ENCODE results near the gene RBKS. TPM values are rescaled to one million over a fixed set of nuclear protein-coding genes. Genes with fewer than 3 reads are reported as not detected.

The RBKS gene
- polyA plus RNA-seq, 1 of the 3 experiments (the other 2 are of a cell fraction), result 7.4 TPM

DNA sequence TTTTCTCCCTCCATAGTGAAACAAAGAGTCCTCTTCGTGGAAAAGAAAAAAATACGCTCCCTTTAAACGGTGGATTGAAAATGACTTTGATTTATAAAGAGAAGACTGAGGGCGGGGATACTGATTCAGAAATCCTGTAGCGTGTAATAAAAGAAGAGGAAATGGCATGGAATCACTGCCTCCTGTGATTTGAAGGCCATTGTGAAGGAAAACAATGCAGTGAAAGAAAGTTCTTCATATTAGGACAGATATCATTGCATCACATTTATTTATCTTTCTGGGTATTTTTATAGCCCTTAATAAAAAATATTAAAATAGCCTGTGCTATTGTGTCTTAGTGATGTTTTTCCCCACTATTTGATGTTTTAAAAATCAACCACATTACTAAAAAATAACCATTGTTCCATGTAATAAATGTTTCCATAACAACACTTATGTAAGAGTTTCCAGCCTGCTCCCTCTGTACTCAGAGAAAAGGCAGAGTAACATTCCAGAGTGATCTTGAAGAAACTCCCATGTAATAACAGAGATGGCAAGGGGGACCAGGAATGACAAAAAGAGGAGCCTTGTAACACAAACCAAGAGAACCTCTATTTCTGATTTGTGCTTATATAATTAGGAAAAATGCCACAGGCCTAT, 110.7 kb downstream of the RBKS start:
- peak overlapping the region in 1 of 2 experiments; percentile 30; a peak in 1 of 4 replicates for H3K27ac ChIP-seq (ENCODE audit: low read depth in 2 of 2, low read length in 1 of 2)
- POLR2A ChIA-PET, result no interaction called here
- peaks cover 0 to 3% of the 10 kb centered on the region in 2 experiments; a peak in 1 of 4 replicates for H3K4me1 ChIP-seq (ENCODE audit: control insufficient read depth in 1 of 2, insufficient read depth in 2 of 2, low read depth in 1 of 2, low read length in 1 of 2)

More for the DNA sequence above, 110.7 kb downstream of the RBKS start:
- CTCF ChIA-PET, result interaction anchor here (0.7 to 2.4 kb wide), 2 partner anchors 76 to 617 kb away, joined by 3 to 9 read pairs; no protein-coding TSS in a partner anchor
- H3K9me2 ChIP-seq, result no peaks in the 10 kb centered on the region
- no peak overlapping the region for H2AFZ ChIP-seq (ENCODE audit: low read depth)
- peaks cover 37 to 38% of the 10 kb centered on the region in 2 experiments for H3K36me3 ChIP-seq (replicated peaks in 1 of 2; ENCODE audit: control insufficient read depth in 1 of 2, insufficient read depth in 2 of 2, low read length in 1 of 2)
- H3K79me2 ChIP-seq (ENCODE audit: insufficient read depth), result peaks cover 77% of the 10 kb centered on the region
- no peak overlapping the region for H3K9ac ChIP-seq
- no peaks in the 10 kb centered on the region for H3K27me3 ChIP-seq (ENCODE audit: insufficient read depth)
- no peak for DNase-seq
- no peak overlapping the region for H3K4me3 ChIP-seq (ENCODE audit: low read depth in 2 of 2, low read length in 1 of 2)
- H4K20me1 ChIP-seq (ENCODE audit: insufficient read depth), result no peaks in the 10 kb centered on the region
- no peaks in the 10 kb centered on the region for H3K9me3 ChIP-seq
- H3F3A ChIP-seq (replicated peaks; ENCODE audit: insufficient read depth), result no peaks in the 10 kb centered on the region
- 92% methylated on average over 5 of the region's 5 CpGs for WGBS (ENCODE audit: low lambda C conversion rate)
- TF ChIP-seq, protein P1, sequence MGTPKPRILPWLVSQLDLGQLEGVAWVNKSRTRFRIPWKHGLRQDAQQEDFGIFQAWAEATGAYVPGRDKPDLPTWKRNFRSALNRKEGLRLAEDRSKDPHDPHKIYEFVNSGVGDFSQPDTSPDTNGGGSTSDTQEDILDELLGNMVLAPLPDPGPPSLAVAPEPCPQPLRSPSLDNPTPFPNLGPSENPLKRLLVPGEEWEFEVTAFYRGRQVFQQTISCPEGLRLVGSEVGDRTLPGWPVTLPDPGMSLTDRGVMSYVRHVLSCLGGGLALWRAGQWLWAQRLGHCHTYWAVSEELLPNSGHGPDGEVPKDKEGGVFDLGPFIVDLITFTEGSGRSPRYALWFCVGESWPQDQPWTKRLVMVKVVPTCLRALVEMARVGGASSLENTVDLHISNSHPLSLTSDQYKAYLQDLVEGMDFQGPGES (IDR thresholded peaks at IDR 0.05; ENCODE audit: low read depth, low read length), result no peak
- no peak for TF ChIP-seq FOSL2 (IDR thresholded peaks at IDR 0.05; ENCODE audit: borderline replicate concordance, low read depth)
- no peak for TF ChIP-seq NRF1 (IDR thresholded peaks at IDR 0.05; ENCODE audit: low read depth, low read length)
- no peak for TF ChIP-seq FOXM1 (IDR thresholded peaks at IDR 0.05; ENCODE audit: low read depth)
- TF ChIP-seq EP300 (IDR thresholded peaks at IDR 0.05; ENCODE audit: borderline replicate concordance in 1 of 2, low read depth in 1 of 2, low read length in 1 of 2), result no peak
- TF ChIP-seq, protein P2, sequence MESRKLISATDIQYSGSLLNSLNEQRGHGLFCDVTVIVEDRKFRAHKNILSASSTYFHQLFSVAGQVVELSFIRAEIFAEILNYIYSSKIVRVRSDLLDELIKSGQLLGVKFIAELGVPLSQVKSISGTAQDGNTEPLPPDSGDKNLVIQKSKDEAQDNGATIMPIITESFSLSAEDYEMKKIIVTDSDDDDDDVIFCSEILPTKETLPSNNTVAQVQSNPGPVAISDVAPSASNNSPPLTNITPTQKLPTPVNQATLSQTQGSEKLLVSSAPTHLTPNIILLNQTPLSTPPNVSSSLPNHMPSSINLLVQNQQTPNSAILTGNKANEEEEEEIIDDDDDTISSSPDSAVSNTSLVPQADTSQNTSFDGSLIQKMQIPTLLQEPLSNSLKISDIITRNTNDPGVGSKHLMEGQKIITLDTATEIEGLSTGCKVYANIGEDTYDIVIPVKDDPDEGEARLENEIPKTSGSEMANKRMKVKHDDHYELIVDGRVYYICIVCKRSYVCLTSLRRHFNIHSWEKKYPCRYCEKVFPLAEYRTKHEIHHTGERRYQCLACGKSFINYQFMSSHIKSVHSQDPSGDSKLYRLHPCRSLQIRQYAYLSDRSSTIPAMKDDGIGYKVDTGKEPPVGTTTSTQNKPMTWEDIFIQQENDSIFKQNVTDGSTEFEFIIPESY (IDR thresholded peaks at IDR 0.05; ENCODE audit: borderline replicate concordance, low read depth), result no peak
- no peak for TF ChIP-seq REST (IDR thresholded peaks at IDR 0.05; ENCODE audit: low read depth, low read length)
- TF ChIP-seq TAF1 (IDR thresholded peaks at IDR 0.05; ENCODE audit: borderline replicate concordance, low read depth, low read length), result no peak
- TF ChIP-seq FOXJ3 (CRISPR knock-in tag; IDR thresholded peaks at IDR 0.05), result no peak
- no peak for TF ChIP-seq EZH2phosphoT487 (IDR thresholded peaks at IDR 0.05; ENCODE audit: borderline replicate concordance, low read depth)
- no peak for TF ChIP-seq RXRA (IDR thresholded peaks at IDR 0.05; ENCODE audit: borderline replicate concordance, low read depth)
- TF ChIP-seq MAX (IDR thresholded peaks at IDR 0.05; ENCODE audit: low read depth), result no peak
- no peak for TF ChIP-seq MXI1 (IDR thresholded peaks at IDR 0.05; ENCODE audit: low read depth, low read length)
- no peak for TF ChIP-seq SIN3A (IDR thresholded peaks at IDR 0.05; ENCODE audit: borderline replicate concordance, low read depth, low read length)
- no peak for TF ChIP-seq TEAD4 (IDR thresholded peaks at IDR 0.05; ENCODE audit: borderline replicate concordance, insufficient read depth)
- TF ChIP-seq ELF1 (IDR thresholded peaks at IDR 0.05), result no peak
- TF ChIP-seq, protein P3, sequence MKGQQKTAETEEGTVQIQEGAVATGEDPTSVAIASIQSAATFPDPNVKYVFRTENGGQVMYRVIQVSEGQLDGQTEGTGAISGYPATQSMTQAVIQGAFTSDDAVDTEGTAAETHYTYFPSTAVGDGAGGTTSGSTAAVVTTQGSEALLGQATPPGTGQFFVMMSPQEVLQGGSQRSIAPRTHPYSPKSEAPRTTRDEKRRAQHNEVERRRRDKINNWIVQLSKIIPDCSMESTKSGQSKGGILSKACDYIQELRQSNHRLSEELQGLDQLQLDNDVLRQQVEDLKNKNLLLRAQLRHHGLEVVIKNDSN (IDR thresholded peaks at IDR 0.05; ENCODE audit: borderline replicate concordance, low read depth), result no peak
- TF ChIP-seq YY1 (IDR thresholded peaks at IDR 0.05; ENCODE audit: low read depth), result no peak
- H3K4me2 ChIP-seq, result no peak overlapping the region

Measured in SK-N-SH (cell line).